Fibroblast of lung (primary cell): ENCODE data around the gene TUT7.

Experiments
- EZH2 ChIP-seq: IDR thresholded peaks from 2 replicates; pipeline ENCODE4 v1.5.1; 2012; ENCODE audit warnings: low read length, control low read depth, mild to moderate bottlenecking; ENCODE audit errors: missing control alignments
- TF ChIP-seq, protein P1 (sequence below), 2 donors: IDR thresholded peaks in 1 of 2; conservative IDR thresholded peaks in 1 of 2; 1 replicate in 1 of 2; 2 replicates in 1 of 2; pipeline ENCODE4 v1.5.1; 2011 to 2012; ENCODE audit warnings: low read length in 2 of 2, control low read depth in 1 of 2, inconsistent platforms in 1 of 2, low read depth in 1 of 2, mild to moderate bottlenecking in 1 of 2

DNA sequence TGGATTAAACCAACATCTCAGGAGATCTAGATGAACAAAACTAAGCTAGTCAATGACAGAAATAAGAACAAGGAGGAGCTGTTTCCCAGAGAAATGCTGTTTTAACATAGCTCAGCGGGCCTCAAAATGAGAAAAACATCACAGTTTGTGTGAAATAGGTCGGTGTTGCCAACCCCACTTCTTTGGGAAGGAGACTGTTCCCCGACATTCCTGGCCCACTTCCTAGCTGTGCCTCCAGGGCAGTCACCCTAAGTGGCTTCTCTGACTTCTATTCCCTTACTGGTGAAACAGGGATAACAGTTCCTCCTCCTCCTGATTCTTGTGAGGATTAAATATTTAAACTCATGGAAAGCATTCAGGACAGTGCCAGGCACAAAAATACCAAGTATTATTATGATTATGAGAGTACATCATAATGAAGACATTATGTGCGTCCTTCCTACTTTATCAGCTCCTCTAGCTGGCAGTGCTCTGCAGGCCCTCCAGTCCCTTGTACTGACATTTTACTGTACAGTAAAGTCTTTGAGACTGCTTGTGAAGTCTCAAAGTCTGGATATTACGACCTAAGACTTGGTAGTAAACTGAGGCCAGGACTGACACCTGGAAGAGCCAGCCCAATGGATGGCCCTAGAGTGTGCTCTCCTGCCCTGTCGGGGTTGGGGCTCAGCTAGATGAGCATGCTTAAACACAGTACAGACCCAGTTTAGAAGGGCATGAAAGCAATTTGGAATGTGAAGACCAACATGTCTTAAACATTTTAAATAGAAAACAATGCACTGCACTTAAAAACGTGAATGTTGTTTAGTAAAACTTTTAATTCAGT is 79.2 kb downstream of the TUT7 start:
- TF ChIP-seq, protein P1, sequence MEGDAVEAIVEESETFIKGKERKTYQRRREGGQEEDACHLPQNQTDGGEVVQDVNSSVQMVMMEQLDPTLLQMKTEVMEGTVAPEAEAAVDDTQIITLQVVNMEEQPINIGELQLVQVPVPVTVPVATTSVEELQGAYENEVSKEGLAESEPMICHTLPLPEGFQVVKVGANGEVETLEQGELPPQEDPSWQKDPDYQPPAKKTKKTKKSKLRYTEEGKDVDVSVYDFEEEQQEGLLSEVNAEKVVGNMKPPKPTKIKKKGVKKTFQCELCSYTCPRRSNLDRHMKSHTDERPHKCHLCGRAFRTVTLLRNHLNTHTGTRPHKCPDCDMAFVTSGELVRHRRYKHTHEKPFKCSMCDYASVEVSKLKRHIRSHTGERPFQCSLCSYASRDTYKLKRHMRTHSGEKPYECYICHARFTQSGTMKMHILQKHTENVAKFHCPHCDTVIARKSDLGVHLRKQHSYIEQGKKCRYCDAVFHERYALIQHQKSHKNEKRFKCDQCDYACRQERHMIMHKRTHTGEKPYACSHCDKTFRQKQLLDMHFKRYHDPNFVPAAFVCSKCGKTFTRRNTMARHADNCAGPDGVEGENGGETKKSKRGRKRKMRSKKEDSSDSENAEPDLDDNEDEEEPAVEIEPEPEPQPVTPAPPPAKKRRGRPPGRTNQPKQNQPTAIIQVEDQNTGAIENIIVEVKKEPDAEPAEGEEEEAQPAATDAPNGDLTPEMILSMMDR (conservative IDR thresholded peaks at IDR 0.05 in 1 of 2, IDR thresholded peaks at IDR 0.05 in 1 of 2; ENCODE audit: low read depth in 1 of 2, low read length in 2 of 2): no peak
- no peak for TF ChIP-seq EZH2
